Gastroesophageal sphincter (tissue), 4 donors: ENCODE results near the gene QKI. TPM values are rescaled to one million over a fixed set of nuclear protein-coding genes. Genes with fewer than 3 reads are reported as not detected.

ENCODE experiments used
- ATAC-seq: fragments of 150-250 bp; one replicate; pipeline ENCODE4 v1.9.1; 2016; ENCODE audit warnings: mild to moderate bottlenecking, moderate library complexity
- H3K27ac ChIP-seq, 4 donors: fragments of 200-600 bp; sonication (generic) in 3 of 4; 1 replicate in 3 of 4; 2 replicates in 1 of 4; pipeline ENCODE4 v1.5.1; 2016 to 2019
- H3K27me3 ChIP-seq: fragments of 200-600 bp; sonication (generic); one replicate; pipeline ENCODE4 v1.5.1; 2019
- H3K36me3 ChIP-seq, 2 donors: fragments of 200-600 bp; sonication (generic); one replicate each; pipeline ENCODE4 v1.5.1; 2019; ENCODE audit warnings: control low read depth in 1 of 2
- H3K4me1 ChIP-seq, 3 donors: fragments of 200-600 bp; sonication (generic); 1 replicate in 2 of 3; 2 replicates in 1 of 3; pipeline ENCODE4 v1.5.1; 2016 to 2019; ENCODE audit warnings: control low read depth in 2 of 3
- H3K4me3 ChIP-seq, 2 donors: fragments of 200-600 bp; sonication (generic); one replicate each; pipeline ENCODE4 v1.5.1; 2019; ENCODE audit warnings: mild to moderate bottlenecking in 1 of 2, moderate library complexity in 1 of 2
- H3K9me3 ChIP-seq, 3 donors: fragments of 200-600 bp; sonication (generic); one replicate each; pipeline ENCODE4 v1.5.1; 2017 to 2019; ENCODE audit warnings: control low read depth in 2 of 3
- EP300 ChIP-seq: sonication (generic); formaldehyde crosslinking; IDR thresholded peaks from one replicate; pipeline ENCODE4 v1.6.1; 2017; ENCODE audit warnings: antibody characterized with exemption, mild to moderate bottlenecking
- POLR2A ChIP-seq, 2 donors: fragments of 450-650 bp; IDR thresholded peaks; one replicate each; pipeline ENCODE4 v1.6.1; 2017; ENCODE audit warnings: antibody characterized with exemption in 2 of 2, mild to moderate bottlenecking in 2 of 2, moderate library complexity in 1 of 2
- POLR2AphosphoS5 ChIP-seq: sonication (generic); formaldehyde crosslinking; IDR thresholded peaks from one replicate; pipeline ENCODE4 v1.6.1; 2017; ENCODE audit warnings: antibody characterized with exemption
- WGBS, 2 donors: methylation state at CpG; one replicate each; pipeline ENCODE4 v1.1.5; 2018; ENCODE audit warnings: low coverage in 1 of 2; 5-methylcytosine and 5-hydroxymethylcytosine counted together
- total RNA-seq, 4 donors: library from RNA; depleted of rRNA; stranded (reverse); fragments of >200 nt; gene quantifications; one replicate each; pipeline ENCODE4 v1.1.0, GENCODE V29; 2016
- TF ChIP-seq, protein P1 (sequence below), 4 experiments: fragments of 200-600 bp in 2 of 4; fragments of 450-650 bp in 2 of 4; sonication (generic) in 1 of 4; IDR thresholded peaks; one replicate each; pipeline ENCODE4 v1.5.1; 2017 to 2019; ENCODE audit warnings: antibody characterized with exemption in 4 of 4, mild to moderate bottlenecking in 2 of 4, moderate library complexity in 2 of 4

Gene QKI
- total RNA-seq, 4 donors from 2014 or later, result 170 to 249 (median 227) TPM

DNA sequence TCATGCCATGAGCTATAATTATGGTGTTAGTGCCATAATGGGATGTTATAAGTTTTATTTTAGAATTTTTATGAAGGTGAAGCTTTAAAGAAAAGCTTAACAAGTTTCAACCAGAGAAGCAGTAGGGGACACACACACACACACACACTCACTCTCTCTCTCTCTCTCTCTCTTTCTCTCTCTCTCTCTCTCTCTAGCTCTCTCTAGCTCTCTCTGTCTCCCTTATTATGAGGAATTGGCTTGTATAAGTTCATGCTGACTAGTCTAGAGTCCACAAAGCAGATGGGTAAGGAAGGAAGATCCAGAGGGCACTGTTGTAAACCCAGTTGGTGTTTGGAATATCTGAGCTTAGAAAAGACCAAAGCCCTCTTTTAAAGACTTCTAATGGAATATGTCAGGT, 102.4 kb downstream of the QKI start:
- ATAC-seq, result no peak
- TF ChIP-seq POLR2A (IDR thresholded peaks at IDR 0.05) (no peak), EP300 (no peak), POLR2AphosphoS5 (no peak)
- TF ChIP-seq, protein P1, sequence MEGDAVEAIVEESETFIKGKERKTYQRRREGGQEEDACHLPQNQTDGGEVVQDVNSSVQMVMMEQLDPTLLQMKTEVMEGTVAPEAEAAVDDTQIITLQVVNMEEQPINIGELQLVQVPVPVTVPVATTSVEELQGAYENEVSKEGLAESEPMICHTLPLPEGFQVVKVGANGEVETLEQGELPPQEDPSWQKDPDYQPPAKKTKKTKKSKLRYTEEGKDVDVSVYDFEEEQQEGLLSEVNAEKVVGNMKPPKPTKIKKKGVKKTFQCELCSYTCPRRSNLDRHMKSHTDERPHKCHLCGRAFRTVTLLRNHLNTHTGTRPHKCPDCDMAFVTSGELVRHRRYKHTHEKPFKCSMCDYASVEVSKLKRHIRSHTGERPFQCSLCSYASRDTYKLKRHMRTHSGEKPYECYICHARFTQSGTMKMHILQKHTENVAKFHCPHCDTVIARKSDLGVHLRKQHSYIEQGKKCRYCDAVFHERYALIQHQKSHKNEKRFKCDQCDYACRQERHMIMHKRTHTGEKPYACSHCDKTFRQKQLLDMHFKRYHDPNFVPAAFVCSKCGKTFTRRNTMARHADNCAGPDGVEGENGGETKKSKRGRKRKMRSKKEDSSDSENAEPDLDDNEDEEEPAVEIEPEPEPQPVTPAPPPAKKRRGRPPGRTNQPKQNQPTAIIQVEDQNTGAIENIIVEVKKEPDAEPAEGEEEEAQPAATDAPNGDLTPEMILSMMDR (IDR thresholded peaks at IDR 0.05), result no peak
- Histone ChIP-seq H3K9me3 (no peaks in the 10 kb centered on the region), H3K36me3 (no peaks in the 10 kb centered on the region), H3K4me1 (peaks cover 0 to 21% (median 4%) of the 10 kb centered on the region in 3 donors), H3K27ac (no peak overlapping the region), H3K4me3 (no peak overlapping the region), H3K27me3 (no peaks in the 10 kb centered on the region)

DNA sequence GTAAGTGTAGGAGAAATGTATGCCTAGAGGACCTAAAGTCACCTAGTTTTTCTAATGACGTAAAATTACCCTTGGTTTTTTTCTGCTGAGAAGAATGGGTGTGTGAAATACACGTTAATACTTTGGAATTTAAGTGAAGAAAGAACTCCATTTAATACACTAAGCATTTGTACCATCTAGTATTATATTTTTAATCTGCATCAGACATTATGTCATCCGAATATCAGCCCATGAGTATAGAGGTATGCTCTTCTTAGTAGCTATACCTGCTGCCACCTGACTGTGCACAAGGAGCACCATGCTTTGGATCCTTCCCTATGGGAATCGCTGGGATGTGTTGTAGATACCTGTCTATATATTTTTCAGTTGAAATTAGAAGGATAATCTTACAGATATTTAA, 106.4 kb downstream of the QKI start:
- 94 to 98% methylated on average over 4 of the region's 4 CpGs for WGBS, 2 donors
- H3K27me3 ChIP-seq, result no peaks in the 10 kb centered on the region
- no peaks in the 10 kb centered on the region for H3K9me3 ChIP-seq
- no peaks in the 10 kb centered on the region for H3K36me3 ChIP-seq
- TF ChIP-seq POLR2AphosphoS5 (no peak), EP300 (no peak)
- TF ChIP-seq, protein P1 (IDR thresholded peaks at IDR 0.05), result no peak
- peaks cover 0 to 38% (median 4%) of the 10 kb centered on the region in 3 donors for H3K4me1 ChIP-seq
- no peak for ATAC-seq
- no peak overlapping the region for H3K4me3 ChIP-seq
- H3K27ac ChIP-seq, result no peak overlapping the region

DNA sequence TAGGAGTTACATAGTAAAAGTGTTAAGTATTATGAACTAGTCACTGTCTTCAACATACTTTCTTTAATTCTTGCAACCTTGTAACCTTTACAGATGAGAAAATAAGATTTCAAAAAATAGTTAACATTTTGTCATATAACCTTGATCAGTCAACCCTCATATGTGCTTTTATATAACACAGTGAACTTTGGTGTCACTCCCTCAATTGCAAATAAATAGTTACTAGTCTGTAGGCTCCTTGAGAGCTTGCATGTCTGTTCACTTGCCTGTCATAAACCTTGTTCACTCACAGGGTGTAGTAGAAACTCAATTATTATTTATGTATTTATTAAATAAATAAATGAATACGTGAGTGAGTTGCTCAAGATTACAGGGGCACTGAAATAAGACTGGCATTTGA, 107.5 kb downstream of the QKI start:
- WGBS, 2 donors, result 80 to 100% methylated on average over 1 of the region's 1 CpG
- no peaks in the 10 kb centered on the region for H3K36me3 ChIP-seq
- H3K9me3 ChIP-seq, result no peaks in the 10 kb centered on the region
- no peak overlapping the region for H3K4me3 ChIP-seq
- peaks cover 4 to 49% (median 4%) of the 10 kb centered on the region in 3 donors for H3K4me1 ChIP-seq
- no peak overlapping the region for H3K27ac ChIP-seq
- H3K27me3 ChIP-seq, result no peaks in the 10 kb centered on the region
- TF ChIP-seq POLR2AphosphoS5 (no peak), POLR2A (IDR thresholded peaks at IDR 0.05) (no peak), EP300 (no peak)
- TF ChIP-seq, protein P1 (IDR thresholded peaks at IDR 0.05), result no peak
- ATAC-seq, result no peak

DNA sequence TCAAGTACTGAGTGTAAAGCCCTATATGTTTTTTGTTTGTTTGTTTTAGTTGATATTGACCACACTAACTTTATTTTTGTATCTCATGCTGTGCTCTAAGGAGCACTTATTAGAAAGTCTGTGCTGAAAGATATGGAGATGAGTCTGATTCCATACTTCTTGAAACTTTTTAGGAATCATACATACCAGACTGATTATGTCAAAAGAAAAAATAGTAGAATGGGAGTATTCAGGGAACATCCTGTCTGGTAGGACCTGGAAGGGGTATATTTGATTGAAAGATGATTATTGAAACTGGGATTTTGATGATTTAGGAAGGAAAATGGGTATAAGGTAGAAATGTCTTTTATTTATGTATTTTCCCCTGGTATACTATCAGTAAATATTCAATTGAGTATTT, 111.4 kb downstream of the QKI start:
- Histone ChIP-seq H3K27me3 (no peaks in the 10 kb centered on the region), H3K9me3 (no peaks in the 10 kb centered on the region), H3K27ac (no peak overlapping the region), H3K4me3 (no peak overlapping the region), H3K4me1 (peaks cover 8 to 69% (median 11%) of the 10 kb centered on the region in 3 donors), H3K36me3 (no peaks in the 10 kb centered on the region)
- no peak for ATAC-seq
- TF ChIP-seq EP300 (no peak), POLR2AphosphoS5 (no peak), POLR2A (IDR thresholded peaks at IDR 0.05) (no peak)

DNA sequence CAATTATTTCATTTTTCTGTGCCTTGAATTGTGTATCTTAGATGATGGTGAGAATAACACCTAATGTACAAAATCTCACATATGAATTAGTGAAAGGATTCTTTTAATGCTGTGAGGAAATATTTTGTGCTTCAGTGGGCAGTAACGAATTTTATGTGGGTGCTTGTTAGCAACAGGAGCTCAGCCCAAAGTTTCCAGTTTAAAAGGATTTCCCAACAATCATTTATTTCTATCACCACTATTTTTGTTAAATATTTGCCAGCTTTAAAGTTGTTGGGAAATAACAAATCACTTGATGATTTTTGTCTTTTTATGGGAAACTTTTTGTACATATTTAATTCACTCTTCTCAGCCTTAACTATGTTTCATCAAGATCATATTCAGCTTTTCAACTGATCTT, 111.8 kb downstream of the QKI start:
- Histone ChIP-seq H3K36me3 (no peaks in the 10 kb centered on the region), H3K27ac (no peak overlapping the region), H3K27me3 (no peaks in the 10 kb centered on the region), H3K9me3 (no peaks in the 10 kb centered on the region), H3K4me3 (no peak overlapping the region), H3K4me1 (peaks cover 11 to 73% (median 12%) of the 10 kb centered on the region in 3 donors)
- TF ChIP-seq POLR2AphosphoS5 (no peak), EP300 (no peak), POLR2A (IDR thresholded peaks at IDR 0.05) (no peak)
- TF ChIP-seq, protein P1 (IDR thresholded peaks at IDR 0.05), result no peak
- ATAC-seq, result no peak
- whole genome bisulfite sequencing, 2 donors, result 14 to 35% methylated on average over 1 of the region's 1 CpG
